H9 (cell line): ENCODE results near the gene CTSA. TPM values are rescaled to one million over a fixed set of nuclear protein-coding genes. Genes with fewer than 3 reads are reported as not detected.

Experiments used
- DNase-seq: peaks from one replicate; pipeline ENCODE4 v3.0.0-alpha.2; 2017
- H2AFZ ChIP-seq: one replicate; pipeline ENCODE4 v1.6.1; 2013; ENCODE audit warnings: mild to moderate bottlenecking, low read length, control low read depth, moderate library complexity
- H2AK5ac ChIP-seq: 2 replicates; pipeline ENCODE4 v1.6.1; 2013; ENCODE audit warnings: low read length, control low read depth, mixed read lengths; ENCODE audit not compliant: insufficient read length
- H2BK120ac ChIP-seq: one replicate; pipeline ENCODE4 v1.6.1; 2013; ENCODE audit warnings: low read depth, mild to moderate bottlenecking, low read length, control low read depth, inconsistent platforms; ENCODE audit not compliant: poor library complexity, severe bottlenecking
- H2BK12ac ChIP-seq: 2 replicates; pipeline ENCODE4 v1.6.1; 2013; ENCODE audit warnings: low read length, control low read depth, mixed read lengths, low read depth; ENCODE audit not compliant: insufficient read length
- H2BK15ac ChIP-seq: 2 replicates; pipeline ENCODE4 v1.6.1; 2013; ENCODE audit warnings: low read depth, low read length, control low read depth
- H2BK20ac ChIP-seq: one replicate; pipeline ENCODE4 v1.6.1; 2013; ENCODE audit warnings: low read depth, mild to moderate bottlenecking, low read length, control low read depth, inconsistent platforms; ENCODE audit not compliant: poor library complexity, severe bottlenecking
- H2BK5ac ChIP-seq: 2 replicates; pipeline ENCODE4 v1.6.1; 2013; ENCODE audit warnings: low read length, control low read depth, mixed read lengths; ENCODE audit not compliant: insufficient read length
- H3K14ac ChIP-seq: 2 replicates; pipeline ENCODE4 v1.6.1; 2013; ENCODE audit warnings: low read length, control low read depth; ENCODE audit not compliant: insufficient read depth
- H3K18ac ChIP-seq: 2 replicates; pipeline ENCODE4 v1.6.1; 2013; ENCODE audit warnings: low read depth, mild to moderate bottlenecking, mixed read lengths, low read length, control low read depth; ENCODE audit not compliant: insufficient read length
- H3K23ac ChIP-seq: 2 replicates; pipeline ENCODE4 v1.6.1; 2013; ENCODE audit warnings: low read length, control low read depth, mixed read lengths, low read depth; ENCODE audit not compliant: insufficient read length
- H3K23me2 ChIP-seq: 2 replicates; pipeline ENCODE4 v1.6.1; 2013; ENCODE audit warnings: low read depth, mild to moderate bottlenecking, mixed read lengths, low read length, control low read depth; ENCODE audit not compliant: insufficient read length, poor library complexity, severe bottlenecking
- H3K27ac ChIP-seq: 2 replicates; pipeline ENCODE4 v1.5.1; 2013; ENCODE audit warnings: low read length, control low read depth, mixed read lengths, low read depth; ENCODE audit not compliant: insufficient read length
- H3K27me3 ChIP-seq: 2 replicates; pipeline ENCODE4 v1.6.1; 2013; ENCODE audit warnings: low read length, control low read depth, inconsistent platforms; ENCODE audit not compliant: insufficient read depth
- H3K4ac ChIP-seq: 2 replicates; pipeline ENCODE4 v1.6.1; 2013; ENCODE audit warnings: low read depth, mild to moderate bottlenecking, control low read depth, inconsistent platforms, low read length, moderate library complexity
- H3K4me1 ChIP-seq: 2 replicates; pipeline ENCODE4 v1.6.1; 2013; ENCODE audit warnings: low read length, control low read depth, inconsistent platforms; ENCODE audit not compliant: insufficient read depth
- H3K4me2 ChIP-seq: 2 replicates; pipeline ENCODE4 v1.6.1; 2013; ENCODE audit warnings: low read length, control low read depth, mixed read lengths; ENCODE audit not compliant: insufficient read length, insufficient read depth
- H3K56ac ChIP-seq: 2 replicates; pipeline ENCODE4 v1.6.1; 2013; ENCODE audit warnings: low read depth, mild to moderate bottlenecking, mixed read lengths, low read length, control low read depth; ENCODE audit not compliant: insufficient read length
- H3K79me1 ChIP-seq: 2 replicates; pipeline ENCODE4 v1.6.1; 2013; ENCODE audit warnings: low read depth, mild to moderate bottlenecking, moderate library complexity, low read length, control low read depth, inconsistent platforms; ENCODE audit not compliant: insufficient read depth, poor library complexity, severe bottlenecking
- H3K79me2 ChIP-seq: 2 replicates; pipeline ENCODE4 v1.6.1; 2013; ENCODE audit warnings: low read length, control low read depth, inconsistent platforms; ENCODE audit not compliant: insufficient read depth
- H3K9ac ChIP-seq: 2 replicates; pipeline ENCODE4 v1.6.1; 2013; ENCODE audit warnings: low read length, control low read depth, mixed read lengths; ENCODE audit not compliant: insufficient read length; ENCODE audit errors: extremely low read depth
- H3K9me3 ChIP-seq: one replicate; pipeline ENCODE4 v1.6.1; 2013; ENCODE audit warnings: low read depth, low read length, inconsistent platforms; ENCODE audit not compliant: control insufficient read depth
- H3T11ph ChIP-seq: one replicate; pipeline ENCODE4 v1.6.1; 2013; ENCODE audit warnings: mild to moderate bottlenecking, low read length, control low read depth, inconsistent platforms
- H4K20me1 ChIP-seq: one replicate; pipeline ENCODE4 v1.6.1; 2013; ENCODE audit not compliant: control insufficient read depth, insufficient read length, insufficient read depth
- H4K5ac ChIP-seq: 2 replicates; pipeline ENCODE4 v1.6.1; 2013; ENCODE audit warnings: low read depth, mild to moderate bottlenecking, mixed read lengths, low read length, control low read depth; ENCODE audit not compliant: insufficient read length
- H4K8ac ChIP-seq: replicated peaks from 2 replicates; pipeline ENCODE4 v1.6.1; 2013; ENCODE audit warnings: low read length, control low read depth, mixed read lengths, low read depth; ENCODE audit not compliant: insufficient read length
- H4K91ac ChIP-seq: 2 replicates; pipeline ENCODE4 v1.6.1; 2013; ENCODE audit warnings: low read depth, mild to moderate bottlenecking, moderate library complexity, mixed read lengths, low read length, control low read depth; ENCODE audit not compliant: insufficient read length
- H3K27ac Mint-ChIP-seq, 3 experiments: 2 replicates in 2 of 3; 3 replicates in 1 of 3; pipeline ENCODE4 v1.8.0; 2020 to 2021; ENCODE audit warnings: mixed read lengths in 3 of 3, mild to moderate bottlenecking in 1 of 3, moderate library complexity in 1 of 3
- H3K27me3 Mint-ChIP-seq: 2 replicates; pipeline ENCODE4 v1.8.0; 2021; ENCODE audit warnings: low read depth, mild to moderate bottlenecking, moderate library complexity, mixed read lengths
- H3K36me3 Mint-ChIP-seq, 3 experiments: 2 replicates in 2 of 3; 3 replicates in 1 of 3; pipeline ENCODE4 v1.8.0; 2020 to 2021; ENCODE audit warnings: low read depth in 3 of 3, mixed read lengths in 3 of 3; ENCODE audit not compliant: insufficient read depth in 1 of 3
- H3K4me1 Mint-ChIP-seq, 2 experiments: 2 replicates each; pipeline ENCODE4 v1.8.0; 2020; ENCODE audit warnings: mixed read lengths in 2 of 2
- H3K4me3 Mint-ChIP-seq, 2 experiments: 2 replicates in 1 of 2; 3 replicates in 1 of 2; pipeline ENCODE4 v1.8.0; 2020 to 2021; ENCODE audit warnings: mild to moderate bottlenecking in 2 of 2, mixed read lengths in 2 of 2, moderate library complexity in 1 of 2
- H3K9me3 Mint-ChIP-seq, 2 experiments: 2 replicates in 1 of 2; 3 replicates in 1 of 2; pipeline ENCODE4 v1.8.0; 2020; ENCODE audit warnings: mild to moderate bottlenecking in 2 of 2, mixed read lengths in 2 of 2, moderate library complexity in 1 of 2
- CTCF ChIP-seq: fragments of 200-600 bp; sonication (generic); conservative IDR thresholded peaks from 3 replicates; pipeline ENCODE4 v1.8.0; 2021; ENCODE audit warnings: antibody characterized with exemption, mild to moderate bottlenecking
- WGBS: extraction: QIAGEN DNeasy Blood & Tissue Kit; methylation state at CpG from one replicate; pipeline ENCODE4 v1.1.7; 2013; ENCODE audit warnings: missing lambda C conversion rate, low lambda C conversion rate, mixed read lengths; ENCODE audit not compliant: insufficient read length; ENCODE audit errors: extremely low coverage; 5-methylcytosine and 5-hydroxymethylcytosine counted together
- long read RNA-seq: library from polyadenylated mRNA; unstranded; transcript quantifications from one replicate; pipeline ENCODE4 v2.0.0, GENCODE V29; 2020
- total RNA-seq: library from RNA; stranded (reverse); gene quantifications from 2 replicates; pipeline ENCODE4 v1.2.1, GENCODE V29; 2021

CTSA gene
- total RNA-seq, result 59.6 and 64.4 TPM in 2 replicates
- long read RNA-seq, transcript CTSA-203 (14 exons, 1,972 nt), result minor isoform, 15 of 372 reads
- long read RNA-seq, transcript CTSA-204 (15 exons, 2,149 nt), result major isoform, 310 of 372 reads
- long read RNA-seq, transcript CTSA-201 (15 exons, 1,898 nt), result minor isoform, 11 of 372 reads
- long read RNA-seq, partial matches to known transcripts, result 9 of 372 reads
- long read RNA-seq, other reads (novel, unspliced or antisense), result 26 of 372 reads

DNA sequence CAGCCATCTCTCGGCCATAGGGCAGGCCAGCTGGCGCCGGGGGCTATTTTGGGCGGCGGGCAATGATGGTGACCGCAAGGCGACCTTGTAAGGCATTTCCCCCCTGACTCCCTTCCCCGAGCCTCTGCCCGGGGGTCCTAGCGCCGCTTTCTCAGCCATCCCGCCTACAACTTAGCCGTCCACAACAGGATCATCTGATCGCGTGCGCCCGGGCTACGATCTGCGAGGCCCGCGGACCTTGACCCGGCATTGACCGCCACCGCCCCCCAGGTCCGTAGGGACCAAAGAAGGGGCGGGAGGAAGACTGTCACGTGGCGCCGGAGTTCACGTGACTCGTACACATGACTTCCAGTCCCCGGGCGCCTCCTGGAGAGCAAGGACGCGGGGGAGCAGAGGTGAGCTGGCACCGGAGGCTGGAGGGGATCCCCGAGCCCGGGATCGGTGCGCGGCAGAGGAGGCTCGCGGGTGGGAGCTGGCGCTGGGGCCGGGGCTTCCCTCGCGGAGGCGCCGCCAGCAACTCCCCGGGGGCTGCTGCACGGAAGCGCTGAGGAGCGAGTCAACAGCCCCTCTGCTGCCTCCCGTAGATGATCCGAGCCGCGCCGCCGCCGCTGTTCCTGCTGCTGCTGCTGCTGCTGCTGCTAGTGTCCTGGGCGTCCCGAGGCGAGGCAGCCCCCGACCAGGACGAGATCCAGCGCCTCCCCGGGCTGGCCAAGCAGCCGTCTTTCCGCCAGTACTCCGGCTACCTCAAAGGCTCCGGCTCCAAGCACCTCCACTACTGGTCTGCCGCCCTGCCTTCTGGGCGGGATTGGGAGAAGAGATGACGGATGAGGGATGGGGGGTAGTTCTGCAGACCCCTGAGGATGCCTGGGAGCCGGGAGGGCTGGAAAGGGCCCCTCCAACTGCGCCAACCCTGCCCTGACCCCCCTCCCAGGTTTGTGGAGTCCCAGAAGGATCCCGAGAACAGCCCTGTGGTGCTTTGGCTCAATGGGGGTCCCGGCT lies at the start of gene CTSA, which contains the start of gene NEURL2:
TSS of gene CTSA (plus strand) at position 351 of the 999 bp plus-strand sequence. CDS start at position 585, 234 bp downstream.
TSS of gene NEURL2 (minus strand) at position 224 of the 999 bp plus-strand sequence. CDS start at position 7, 217 bp downstream.
- Histone ChIP-seq H2AK5ac (no peak within 1 kb of the TSS), H2BK5ac (no peak within 1 kb of the TSS), H3K79me1 (no peaks in the 10 kb centered on the region), H3K4me2 (peak within 1 kb of the TSS; percentile 26), H3K56ac (no peak within 1 kb of the TSS), H3K9me3 (no peaks in the 10 kb centered on the region), H3K14ac (peak within 1 kb of the TSS; percentile 93), H2BK15ac (no peak within 1 kb of the TSS), H2BK12ac (no peak within 1 kb of the TSS), H3K27ac (no peak within 1 kb of the TSS), H2BK20ac (no peak within 1 kb of the TSS), H3T11ph (no peak within 1 kb of the TSS), H3K4me1 (no peaks in the 10 kb centered on the region), H3K27me3 (no peaks in the 10 kb centered on the region), H4K5ac (no peak within 1 kb of the TSS), H4K8ac (no peak within 1 kb of the TSS), H2BK120ac (no peak within 1 kb of the TSS), H4K20me1 (no peaks in the 10 kb centered on the region), H3K23ac (no peak within 1 kb of the TSS), H3K4ac (peak within 1 kb of the TSS; percentile 60), H3K79me2 (no peaks in the 10 kb centered on the region), H2AFZ (no peak within 1 kb of the TSS), H3K18ac (peak within 1 kb of the TSS; percentile 71), H3K9ac (peak within 1 kb of the TSS; percentile 59), H3K23me2 (peaks cover 13% of the 10 kb centered on the region), H4K91ac (peak within 1 kb of the TSS; percentile 24)
- peak within 1 kb of the TSS; percentile 85 to 92 for H3K4me3 Mint-ChIP-seq
- H3K27ac Mint-ChIP-seq, result peak within 1 kb of the TSS; percentile 44 to 94 (median 87); a peak in 6 of 7 replicates
- DNase-seq, result peak; percentile 90
- H3K4me1 Mint-ChIP-seq, result peaks cover 5 to 14% of the 10 kb centered on the region in 2 experiments; a peak in 3 of 4 replicates
- no CpG with 5 or more reads among the region's 78 CpGs for WGBS
- no peaks in the 10 kb centered on the region for H3K27me3 Mint-ChIP-seq
- no peaks in the 10 kb centered on the region; a peak in 1 of 5 replicates for H3K9me3 Mint-ChIP-seq
- TF ChIP-seq CTCF, result no peak
- H3K36me3 Mint-ChIP-seq, result peaks cover 11 to 35% (median 22%) of the 10 kb centered on the region in 3 experiments
